MCF 10A (cell line): Measurements from ENCODE around the gene NCAM1. TPM values are rescaled to one million over a fixed set of nuclear protein-coding genes. Genes with fewer than 3 reads are reported as not detected.

Experiments used
- BruUV-seq: library from RNA; stranded (reverse); fragments of 400-500 nt; replicated peaks from 2 replicates; lab custom pipeline; 2021; lab: Mats Ljungman, UMichigan
- CTCF ChIA-PET: fragments of 300-600 bp; sonication (Branson Sonifier 250); formaldehyde crosslinking; extraction: SDS; loops from one replicate; lab custom pipeline; 2021; ENCODE audit warnings: antibody characterized with exemption, inconsistent platforms; lab: Yijun Ruan, JAX
- POLR2A ChIA-PET: fragments of 300-600, 350-650 bp; sonication (Branson Sonifier 250); formaldehyde crosslinking; extraction: SDS; loops from one replicate; lab custom pipeline; 2020; ENCODE audit warnings: antibody characterized with exemption, inconsistent platforms; lab: Yijun Ruan, JAX
- DNase-seq: peaks from one replicate; pipeline ENCODE4 v3.0.0-alpha.2; 2018; ENCODE audit not compliant: unreplicated experiment
- H3K27ac Mint-ChIP-seq: one replicate; pipeline ENCODE4 v1.8.0; 2022; ENCODE audit warnings: mild to moderate bottlenecking, low read depth, mixed read lengths; ENCODE audit not compliant: unreplicated experiment
- H3K27me3 Mint-ChIP-seq: one replicate; pipeline ENCODE4 v1.8.0; 2022; ENCODE audit warnings: mixed read lengths; ENCODE audit not compliant: insufficient read depth, unreplicated experiment
- H3K36me3 Mint-ChIP-seq: one replicate; pipeline ENCODE4 v1.8.0; 2022; ENCODE audit warnings: mild to moderate bottlenecking, moderate library complexity, mixed read lengths; ENCODE audit not compliant: insufficient read depth, unreplicated experiment
- H3K4me1 Mint-ChIP-seq: one replicate; pipeline ENCODE4 v1.8.0; 2022; ENCODE audit warnings: mixed read lengths; ENCODE audit not compliant: insufficient read depth, unreplicated experiment
- H3K4me3 Mint-ChIP-seq: one replicate; pipeline ENCODE4 v1.8.0; 2022; ENCODE audit warnings: mild to moderate bottlenecking, moderate library complexity, mixed read lengths; ENCODE audit not compliant: unreplicated experiment
- H3K9me3 Mint-ChIP-seq: one replicate; pipeline ENCODE4 v1.8.0; 2022; ENCODE audit warnings: mixed read lengths; ENCODE audit not compliant: unreplicated experiment
- intact Hi-C: fragments of 100-400 bp; cut with micrococcal nuclease; formaldehyde crosslinking; loops from 2 replicates; pipeline ENCODE4 v1.14.1; 2022
- total RNA-seq: library from RNA; stranded (reverse); gene quantifications from 2 replicates; pipeline ENCODE4 v1.2.3, GENCODE V29; 2022
- TF ChIP-seq, protein P1 (sequence below): fragments of 200-600 bp; IDR thresholded peaks from one replicate; pipeline ENCODE4 v1.8.0; 2022; ENCODE audit warnings: antibody characterized with exemption, mild to moderate bottlenecking; ENCODE audit not compliant: unreplicated experiment

Gene NCAM1
- total RNA-seq, 1 experiment from 2014 or later = 0.19 TPM

DNA sequence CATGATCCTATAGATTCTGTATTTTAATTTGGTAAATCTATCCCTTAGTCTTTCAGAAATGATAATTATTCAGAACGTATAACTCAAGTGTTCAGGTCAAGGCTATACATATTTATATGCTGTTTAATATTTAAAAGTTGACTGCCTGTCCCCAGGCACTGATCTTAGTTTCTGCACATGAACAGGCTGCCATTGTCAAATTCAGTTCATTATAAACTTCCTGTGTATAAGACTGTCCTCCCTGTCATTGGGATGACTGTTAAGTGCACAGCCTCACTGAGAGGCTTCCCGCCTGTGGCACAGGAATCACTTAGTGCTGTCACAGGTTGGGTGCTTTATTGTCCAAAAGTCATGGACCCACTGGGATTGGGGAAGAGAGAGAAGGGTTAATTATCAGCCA, 261.0 kb downstream of the NCAM1 start:
- TF ChIP-seq, protein P1, sequence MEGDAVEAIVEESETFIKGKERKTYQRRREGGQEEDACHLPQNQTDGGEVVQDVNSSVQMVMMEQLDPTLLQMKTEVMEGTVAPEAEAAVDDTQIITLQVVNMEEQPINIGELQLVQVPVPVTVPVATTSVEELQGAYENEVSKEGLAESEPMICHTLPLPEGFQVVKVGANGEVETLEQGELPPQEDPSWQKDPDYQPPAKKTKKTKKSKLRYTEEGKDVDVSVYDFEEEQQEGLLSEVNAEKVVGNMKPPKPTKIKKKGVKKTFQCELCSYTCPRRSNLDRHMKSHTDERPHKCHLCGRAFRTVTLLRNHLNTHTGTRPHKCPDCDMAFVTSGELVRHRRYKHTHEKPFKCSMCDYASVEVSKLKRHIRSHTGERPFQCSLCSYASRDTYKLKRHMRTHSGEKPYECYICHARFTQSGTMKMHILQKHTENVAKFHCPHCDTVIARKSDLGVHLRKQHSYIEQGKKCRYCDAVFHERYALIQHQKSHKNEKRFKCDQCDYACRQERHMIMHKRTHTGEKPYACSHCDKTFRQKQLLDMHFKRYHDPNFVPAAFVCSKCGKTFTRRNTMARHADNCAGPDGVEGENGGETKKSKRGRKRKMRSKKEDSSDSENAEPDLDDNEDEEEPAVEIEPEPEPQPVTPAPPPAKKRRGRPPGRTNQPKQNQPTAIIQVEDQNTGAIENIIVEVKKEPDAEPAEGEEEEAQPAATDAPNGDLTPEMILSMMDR = no peak
- H3K9me3 Mint-ChIP-seq = peaks cover 4% of the 10 kb centered on the region
- CTCF ChIA-PET = no interaction called here
- DNase-seq = no peak
- POLR2A ChIA-PET = no interaction called here
- no TSS peak for BruUV-seq
- no peaks in the 10 kb centered on the region for H3K4me1 Mint-ChIP-seq
- no peak overlapping the region for H3K4me3 Mint-ChIP-seq
- intact Hi-C loops = no loop called here
- no peaks in the 10 kb centered on the region for H3K36me3 Mint-ChIP-seq
- H3K27me3 Mint-ChIP-seq = peaks cover 10% of the 10 kb centered on the region
- H3K27ac Mint-ChIP-seq = no peak overlapping the region

DNA sequence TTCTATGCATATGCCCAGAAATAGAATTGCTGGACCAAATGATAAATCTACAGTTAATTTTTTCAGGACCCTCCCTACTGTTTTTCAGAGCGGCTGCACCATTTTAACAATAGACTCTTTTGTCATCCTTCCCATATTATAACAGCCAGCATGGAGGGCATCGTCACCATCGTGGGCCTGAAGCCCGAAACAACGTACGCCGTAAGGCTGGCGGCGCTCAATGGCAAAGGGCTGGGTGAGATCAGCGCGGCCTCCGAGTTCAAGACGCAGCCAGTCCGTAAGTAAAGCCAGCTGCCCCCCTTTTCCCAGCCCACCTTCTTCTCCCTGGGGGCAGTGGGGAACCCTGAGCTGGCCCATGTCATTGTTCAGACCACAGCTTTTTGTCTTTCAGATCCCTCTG, 273.7 kb downstream of the NCAM1 start:
- POLR2A ChIA-PET = no interaction called here

DNA sequence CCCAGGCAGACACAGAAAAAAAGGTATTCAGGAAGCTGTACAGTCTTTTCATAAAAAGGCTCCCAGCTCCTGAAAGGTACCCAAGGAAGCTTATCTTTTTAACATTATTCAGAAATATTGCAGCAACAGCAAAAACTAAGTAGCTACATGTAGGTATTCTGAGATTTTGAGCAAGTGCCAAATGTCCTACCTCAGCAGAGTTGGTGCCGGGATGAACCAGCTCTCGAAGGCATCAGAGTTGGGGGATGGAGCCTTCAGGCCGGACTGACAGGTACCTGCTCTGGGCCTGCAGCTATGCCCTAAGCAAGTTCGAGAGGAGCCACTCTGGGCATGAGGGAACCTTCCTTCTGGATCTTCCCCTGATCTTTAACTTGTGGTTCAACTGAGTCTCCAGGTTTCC, 276.0 kb downstream of the NCAM1 start:
- no peaks in the 10 kb centered on the region for H3K36me3 Mint-ChIP-seq
- TF ChIP-seq, protein P1 = no peak
- no peaks in the 10 kb centered on the region for H3K9me3 Mint-ChIP-seq
- CTCF ChIA-PET = no interaction called here
- no peak overlapping the region for H3K27ac Mint-ChIP-seq
- intact Hi-C loops = no loop called here
- no peak overlapping the region for H3K4me3 Mint-ChIP-seq
- peaks cover 63% of the 10 kb centered on the region for H3K27me3 Mint-ChIP-seq
- POLR2A ChIA-PET = no interaction called here
- BruUV-seq = no TSS peak
- no peak for DNase-seq
- no peaks in the 10 kb centered on the region for H3K4me1 Mint-ChIP-seq

More for the DNA sequence above, 273.7 kb downstream of the NCAM1 start:
- H3K4me1 Mint-ChIP-seq = no peaks in the 10 kb centered on the region
- intact Hi-C loops = no loop called here
- no TSS peak for BruUV-seq
- DNase-seq = no peak
- no peaks in the 10 kb centered on the region for H3K36me3 Mint-ChIP-seq
- TF ChIP-seq, protein P1 = no peak
- peaks cover 52% of the 10 kb centered on the region for H3K27me3 Mint-ChIP-seq
- CTCF ChIA-PET = interaction anchor here (0.5 to 0.6 kb wide), 2 partner anchors 46 to 468 kb away, joined by 3 read pairs; no protein-coding TSS in a partner anchor
- no peaks in the 10 kb centered on the region for H3K9me3 Mint-ChIP-seq
- H3K27ac Mint-ChIP-seq = no peak overlapping the region
- H3K4me3 Mint-ChIP-seq = no peak overlapping the region

DNA sequence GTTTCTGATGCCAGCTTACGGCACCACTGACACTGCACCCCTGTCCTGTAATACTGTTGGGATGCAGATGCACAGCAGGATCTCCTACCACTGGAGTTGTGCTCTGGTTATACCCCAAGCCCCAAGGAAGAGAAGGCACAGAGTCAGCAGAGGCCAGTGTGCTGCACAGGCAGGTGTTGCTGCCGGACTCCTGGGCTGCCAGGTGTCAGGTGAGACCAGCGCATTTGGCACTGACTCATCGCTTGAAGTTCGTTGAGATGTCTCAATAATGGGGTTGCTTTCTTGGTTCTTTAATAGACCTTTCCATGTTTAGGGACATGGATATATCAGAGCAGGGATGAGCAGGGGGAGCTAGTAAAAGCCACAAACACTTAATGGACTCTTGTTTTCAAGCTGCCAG, 277.5 kb downstream of the NCAM1 start:
- TF ChIP-seq, protein P1 = no peak
- no peaks in the 10 kb centered on the region for H3K36me3 Mint-ChIP-seq
- H3K4me3 Mint-ChIP-seq = no peak overlapping the region
- DNase-seq = no peak
- no peaks in the 10 kb centered on the region for H3K9me3 Mint-ChIP-seq
- peaks cover 49% of the 10 kb centered on the region for H3K27me3 Mint-ChIP-seq
- POLR2A ChIA-PET = no interaction called here
- no TSS peak for BruUV-seq
- intact Hi-C loops = no loop called here
- no peaks in the 10 kb centered on the region for H3K4me1 Mint-ChIP-seq
- CTCF ChIA-PET = no interaction called here
- no peak overlapping the region for H3K27ac Mint-ChIP-seq
